ENCODE measurements around the gene ZNRF2. TPM values are rescaled to one million over a fixed set of nuclear protein-coding genes. Genes with fewer than 3 reads are reported as not detected.

The ZNRF2 gene
- total RNA-seq = 10.2 and 10.4 TPM in 2 replicates

- Mint-ChIP-seq H3K4me1 (ENCODE audit: low read depth) (peaks cover 43% of the 10 kb centered on the region), H3K9me3 (peaks cover 10% of the 10 kb centered on the region), H3K36me3 (ENCODE audit: low read depth) (peaks cover 22% of the 10 kb centered on the region), H3K4me3 (ENCODE audit: low read depth) (peak within 1 kb of the TSS; percentile 76), H3K27ac (peak within 1 kb of the TSS; percentile 78), H3K27me3 (ENCODE audit: low read depth) (no peaks in the 10 kb centered on the region)
- intact Hi-C loops (cut with micrococcal nuclease) = loop anchor here (1.0 to 2.0 kb wide), 6 partner anchors 64 to 310 kb away; partner anchors contain the start of genes GARS1, GGCT and PLEKHA8
- DNase-seq (ENCODE audit: low spot score) = peak; percentile 99
Measured at GRCh38 chr7:30284298-30285066, at the start of gene ZNRF2. Gene ZNRF2, plus strand, starts transcription at chr7:30284597. Its CDS starts 761 bp downstream, at chr7:30285358.

GRCh38 chr7:30237271-30237695 lies 47.1 kb upstream of the ZNRF2 start:
- Mint-ChIP-seq H3K9me3 (no peaks in the 10 kb centered on the region), H3K4me1 (ENCODE audit: low read depth) (peaks cover 3% of the 10 kb centered on the region), H3K36me3 (ENCODE audit: low read depth) (no peaks in the 10 kb centered on the region), H3K4me3 (ENCODE audit: low read depth) (no peak overlapping the region), H3K27me3 (ENCODE audit: low read depth) (peaks cover 7% of the 10 kb centered on the region), H3K27ac (no peak overlapping the region)
- no peak for DNase-seq (ENCODE audit: low spot score)
- intact Hi-C loops (cut with micrococcal nuclease) = no loop called here

DNA sequence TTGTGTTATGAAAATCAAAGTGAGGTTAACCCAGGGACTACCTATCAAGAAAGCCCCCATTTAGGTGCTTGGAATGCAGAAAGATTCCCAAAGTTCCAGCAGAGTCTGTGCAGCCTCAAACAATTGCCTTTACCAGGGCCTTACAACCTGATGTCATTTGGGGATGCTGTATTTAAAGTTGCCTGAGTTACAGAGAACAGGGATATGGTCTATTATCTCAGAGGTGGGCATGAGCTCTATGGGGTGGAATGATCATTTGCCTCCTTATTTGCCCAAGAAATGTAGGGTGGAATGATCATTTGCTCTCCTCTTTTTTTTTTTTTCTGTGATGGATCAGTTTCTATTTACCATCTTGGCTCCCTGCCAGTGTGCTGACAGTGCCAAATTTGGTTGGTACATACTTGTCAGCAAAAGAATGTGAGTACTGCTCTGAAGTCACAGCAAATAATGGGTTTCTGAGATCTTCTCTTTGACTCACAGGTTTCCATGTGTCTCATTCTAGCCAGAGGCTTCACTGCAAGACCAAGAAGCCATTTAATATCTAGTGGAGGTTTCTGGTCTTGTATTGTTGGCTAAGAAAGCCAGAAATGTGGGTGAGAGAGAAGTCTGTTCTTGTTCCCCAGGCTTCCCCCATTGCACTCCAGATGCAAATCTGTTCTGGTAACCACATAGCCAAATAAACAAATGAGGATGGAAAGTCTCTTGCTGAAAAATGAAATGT lies 45.5 kb upstream of the ZNRF2 start:
- intact Hi-C loops (cut with micrococcal nuclease) = no loop called here
- Mint-ChIP-seq H3K4me3 (ENCODE audit: low read depth) (no peak overlapping the region), H3K36me3 (ENCODE audit: low read depth) (no peaks in the 10 kb centered on the region)

GRCh38 chr7:30240106-30240800 lies 44.1 kb upstream of the ZNRF2 start:
- Mint-ChIP-seq H3K4me3 (ENCODE audit: low read depth) (no peak overlapping the region), H3K27me3 (ENCODE audit: low read depth) (no peaks in the 10 kb centered on the region), H3K9me3 (no peaks in the 10 kb centered on the region), H3K27ac (no peak overlapping the region), H3K36me3 (ENCODE audit: low read depth) (no peaks in the 10 kb centered on the region), H3K4me1 (ENCODE audit: low read depth) (peaks cover 6% of the 10 kb centered on the region)
- no peak for DNase-seq (ENCODE audit: low spot score)
- intact Hi-C loops (cut with micrococcal nuclease) = no loop called here

More for the DNA sequence above, 45.5 kb upstream of the ZNRF2 start:
- Mint-ChIP-seq H3K27ac (no peak overlapping the region), H3K4me1 (ENCODE audit: low read depth) (peaks cover 3% of the 10 kb centered on the region), H3K9me3 (no peaks in the 10 kb centered on the region), H3K27me3 (ENCODE audit: low read depth) (no peaks in the 10 kb centered on the region)
- DNase-seq (ENCODE audit: low spot score) = no peak

DNA sequence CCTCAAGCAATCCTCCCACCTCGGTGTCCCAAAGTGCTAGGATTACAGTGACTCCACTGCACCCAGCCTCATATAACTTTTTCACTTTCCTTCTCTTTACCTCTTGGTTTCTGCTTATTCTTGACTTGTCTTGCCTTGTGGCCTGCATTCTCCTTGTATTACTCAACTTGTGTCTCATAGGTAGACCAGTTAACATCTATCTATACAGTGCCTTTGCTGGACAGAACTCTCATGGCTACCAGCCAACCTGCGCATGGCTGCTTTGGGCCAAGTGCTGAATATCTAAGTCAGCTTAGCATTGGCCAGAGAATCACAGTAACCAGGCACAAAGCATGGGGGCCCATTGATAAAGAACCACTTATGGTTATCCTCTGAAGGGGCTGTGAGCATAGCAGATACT lies 42.6 kb upstream of the ZNRF2 start:
- Mint-ChIP-seq H3K27me3 (ENCODE audit: low read depth) (no peaks in the 10 kb centered on the region), H3K4me1 (ENCODE audit: low read depth) (peaks cover 6% of the 10 kb centered on the region), H3K36me3 (ENCODE audit: low read depth) (no peaks in the 10 kb centered on the region), H3K9me3 (no peaks in the 10 kb centered on the region), H3K4me3 (ENCODE audit: low read depth) (no peak overlapping the region), H3K27ac (no peak overlapping the region)
- intact Hi-C loops (cut with micrococcal nuclease) = no loop called here
- DNase-seq (ENCODE audit: low spot score) = no peak

DNA sequence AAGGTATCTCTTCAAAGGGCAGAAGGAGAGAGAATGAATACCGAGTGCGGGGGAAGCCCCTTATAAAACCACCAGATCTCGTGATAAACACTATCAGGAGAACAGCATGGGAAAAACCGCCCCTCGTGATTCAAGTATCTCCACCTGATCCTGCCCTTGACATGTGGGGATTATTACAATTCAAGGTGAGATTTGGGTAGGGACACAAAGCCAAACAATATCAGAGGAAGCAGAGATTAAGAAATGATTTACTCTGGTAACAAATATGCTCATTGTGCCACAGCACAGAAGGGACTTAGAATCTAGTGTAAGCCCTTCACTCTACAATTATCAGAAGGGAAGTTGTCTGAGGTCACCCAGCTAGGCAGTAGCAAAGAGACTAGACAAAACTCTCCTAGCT lies 40.1 kb upstream of the ZNRF2 start:
- no peak overlapping the region for H3K27ac Mint-ChIP-seq
- DNase-seq (ENCODE audit: low spot score) = no peak
- no peak overlapping the region for H3K4me3 Mint-ChIP-seq (ENCODE audit: low read depth)
- no peaks in the 10 kb centered on the region for H3K36me3 Mint-ChIP-seq (ENCODE audit: low read depth)
- H3K27me3 Mint-ChIP-seq (ENCODE audit: low read depth) = no peaks in the 10 kb centered on the region
- H3K9me3 Mint-ChIP-seq = no peaks in the 10 kb centered on the region
- intact Hi-C loops (cut with micrococcal nuclease) = no loop called here
- H3K4me1 Mint-ChIP-seq (ENCODE audit: low read depth) = peaks cover 6% of the 10 kb centered on the region

DNA sequence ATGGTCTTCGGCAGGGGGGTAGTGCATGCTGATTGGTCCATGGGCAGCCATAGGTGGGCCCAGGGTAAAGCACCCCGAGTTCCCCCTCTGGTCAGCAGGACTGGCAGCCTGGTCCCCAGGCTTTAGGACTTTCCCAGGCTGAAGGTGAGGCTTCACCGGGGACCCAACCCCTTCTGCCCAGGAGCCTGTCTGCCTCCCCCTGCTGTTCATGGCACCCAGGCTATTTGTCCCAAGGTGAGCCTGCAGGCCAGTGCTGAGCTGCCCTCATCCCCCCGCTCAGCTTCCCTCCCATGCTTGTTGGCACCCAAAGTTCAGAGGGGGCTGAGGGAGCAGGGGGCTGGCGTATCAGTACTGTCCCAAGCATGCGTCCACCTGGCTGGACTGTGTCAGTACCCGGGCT lies 38.5 kb upstream of the ZNRF2 start:
- H3K4me3 Mint-ChIP-seq (ENCODE audit: low read depth) = no peak overlapping the region
- H3K27me3 Mint-ChIP-seq (ENCODE audit: low read depth) = no peaks in the 10 kb centered on the region
- intact Hi-C loops (cut with micrococcal nuclease) = no loop called here
- no peak for DNase-seq (ENCODE audit: low spot score)
- no peaks in the 10 kb centered on the region for H3K36me3 Mint-ChIP-seq (ENCODE audit: low read depth)
- H3K9me3 Mint-ChIP-seq = no peaks in the 10 kb centered on the region
- peaks cover 11% of the 10 kb centered on the region for H3K4me1 Mint-ChIP-seq (ENCODE audit: low read depth)
- no peak overlapping the region for H3K27ac Mint-ChIP-seq

DNA sequence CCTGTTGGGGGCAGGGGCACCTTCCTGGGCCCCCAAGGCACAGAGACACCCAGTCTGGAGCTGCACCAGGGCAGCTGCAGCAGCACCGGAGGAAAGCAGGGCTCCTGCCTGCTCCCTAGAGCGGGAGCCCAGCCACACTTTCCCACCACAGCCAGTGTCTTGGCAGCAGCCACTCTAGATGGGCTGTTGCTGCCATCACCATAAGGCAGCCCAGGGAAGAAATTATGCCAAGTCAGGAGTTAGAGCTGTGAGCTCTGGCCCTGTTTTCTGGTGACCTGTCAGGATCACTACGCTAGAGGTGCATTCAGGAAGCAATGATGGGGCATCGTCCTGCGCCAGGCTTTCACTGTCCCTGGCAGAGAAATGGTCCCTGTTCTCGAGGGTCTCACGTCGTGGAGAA lies 38.0 kb upstream of the ZNRF2 start:
- no peaks in the 10 kb centered on the region for H3K36me3 Mint-ChIP-seq (ENCODE audit: low read depth)
- intact Hi-C loops (cut with micrococcal nuclease) = no loop called here
- H3K4me1 Mint-ChIP-seq (ENCODE audit: low read depth) = peaks cover 11% of the 10 kb centered on the region
- no peak overlapping the region for H3K4me3 Mint-ChIP-seq (ENCODE audit: low read depth)
- H3K27ac Mint-ChIP-seq = no peak overlapping the region
- no peaks in the 10 kb centered on the region for H3K9me3 Mint-ChIP-seq
- no peaks in the 10 kb centered on the region for H3K27me3 Mint-ChIP-seq (ENCODE audit: low read depth)
- no peak for DNase-seq (ENCODE audit: low spot score)

DNA sequence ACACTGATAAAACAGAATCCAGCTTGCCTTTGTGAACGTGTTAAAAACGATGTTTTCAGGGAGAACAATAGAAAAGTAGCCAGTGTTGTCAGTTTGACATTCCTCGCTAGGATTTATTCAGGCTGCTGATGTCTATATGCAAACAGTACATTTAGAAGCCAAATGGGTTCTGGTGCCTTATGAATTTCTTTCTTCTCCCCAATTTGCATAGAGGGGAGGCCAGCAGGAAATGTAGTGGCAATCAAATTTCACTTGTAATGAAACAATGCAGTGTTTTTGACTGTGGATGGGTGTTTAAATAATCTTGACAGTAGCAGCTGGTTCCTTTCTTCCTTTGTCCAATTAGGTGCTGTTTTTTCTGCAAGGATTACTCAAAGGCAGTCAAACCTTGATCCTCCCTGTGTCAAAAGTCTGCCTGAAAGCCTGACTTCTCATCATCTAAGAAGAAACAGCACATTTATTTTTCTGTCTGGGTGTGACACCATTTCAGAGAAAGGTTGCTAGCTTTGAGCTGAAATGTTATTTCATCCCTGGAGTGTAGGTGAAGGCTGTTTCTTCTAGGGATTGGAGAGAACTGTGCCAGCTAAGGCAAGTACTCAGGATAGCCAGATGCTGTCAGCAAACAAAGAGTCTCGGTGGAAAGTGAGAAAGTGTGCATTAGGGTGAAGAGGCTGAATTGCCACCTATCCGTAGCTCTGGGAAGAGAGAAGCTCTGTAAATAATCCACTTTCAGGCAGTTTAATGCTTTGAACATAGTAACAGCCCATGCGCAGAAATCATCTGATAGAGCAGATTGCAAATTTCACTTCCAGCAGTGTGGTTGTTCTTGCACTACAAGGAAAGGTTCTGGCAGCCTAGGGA lies 36.6 kb upstream of the ZNRF2 start:
- no peak overlapping the region for H3K4me3 Mint-ChIP-seq (ENCODE audit: low read depth)
- H3K27me3 Mint-ChIP-seq (ENCODE audit: low read depth) = no peaks in the 10 kb centered on the region
- peaks cover 13% of the 10 kb centered on the region for H3K4me1 Mint-ChIP-seq (ENCODE audit: low read depth)
- intact Hi-C loops (cut with micrococcal nuclease) = no loop called here
- H3K27ac Mint-ChIP-seq = no peak overlapping the region
- H3K9me3 Mint-ChIP-seq = no peaks in the 10 kb centered on the region
- DNase-seq (ENCODE audit: low spot score) = no peak
- no peaks in the 10 kb centered on the region for H3K36me3 Mint-ChIP-seq (ENCODE audit: low read depth)

GRCh38 chr7:30249316-30249715 lies 35.1 kb upstream of the ZNRF2 start:
- Mint-ChIP-seq H3K4me3 (ENCODE audit: low read depth) (no peak overlapping the region), H3K9me3 (no peaks in the 10 kb centered on the region), H3K27me3 (ENCODE audit: low read depth) (no peaks in the 10 kb centered on the region), H3K4me1 (ENCODE audit: low read depth) (peaks cover 13% of the 10 kb centered on the region), H3K36me3 (ENCODE audit: low read depth) (no peaks in the 10 kb centered on the region), H3K27ac (no peak overlapping the region)
- intact Hi-C loops (cut with micrococcal nuclease) = no loop called here
- DNase-seq (ENCODE audit: low spot score) = no peak

DNA sequence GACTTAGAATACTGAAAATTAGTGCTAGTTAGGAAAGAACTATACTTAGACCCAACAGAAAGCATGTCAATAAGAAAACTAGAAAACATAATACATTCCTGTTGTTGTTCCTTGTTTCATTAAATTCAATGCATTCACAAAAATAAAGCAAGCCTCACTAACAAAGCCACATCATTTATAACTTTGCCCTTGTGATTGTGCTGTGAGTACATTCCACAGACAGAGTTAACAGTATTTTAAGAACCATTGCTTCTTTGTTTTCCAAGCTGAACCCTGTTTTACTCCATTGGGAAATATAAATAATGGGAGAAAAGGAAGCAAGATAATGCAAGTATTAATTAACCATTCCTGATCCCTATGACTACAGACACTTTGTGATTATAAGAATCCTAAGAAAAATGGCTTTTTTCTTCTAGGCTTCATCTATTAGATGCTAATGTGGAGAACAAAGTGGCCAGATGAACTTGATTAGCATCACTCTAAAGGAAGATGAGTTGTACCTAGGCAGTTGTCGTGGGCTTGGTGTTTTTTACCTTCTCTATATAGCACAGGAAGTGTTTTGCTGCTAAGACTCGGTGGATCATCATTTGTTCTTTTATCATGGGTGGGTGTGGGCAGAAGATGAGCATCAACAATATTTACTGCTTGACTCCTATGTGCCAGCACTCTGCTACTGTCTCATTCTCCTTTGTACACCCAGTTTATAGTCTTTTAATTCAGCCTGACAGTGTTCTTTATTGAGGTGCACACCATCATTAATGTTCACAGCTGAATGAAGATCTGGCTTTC lies 34.2 kb upstream of the ZNRF2 start:
- no peaks in the 10 kb centered on the region for H3K27me3 Mint-ChIP-seq (ENCODE audit: low read depth)
- H3K9me3 Mint-ChIP-seq = no peaks in the 10 kb centered on the region
- DNase-seq (ENCODE audit: low spot score) = no peak
- H3K4me1 Mint-ChIP-seq (ENCODE audit: low read depth) = peaks cover 13% of the 10 kb centered on the region
- no peaks in the 10 kb centered on the region for H3K36me3 Mint-ChIP-seq (ENCODE audit: low read depth)
- H3K27ac Mint-ChIP-seq = no peak overlapping the region
- H3K4me3 Mint-ChIP-seq (ENCODE audit: low read depth) = no peak overlapping the region
- intact Hi-C loops (cut with micrococcal nuclease) = no loop called here
